DND-41 (cell line): ENCODE data around the gene PRG2.

Source experiments
- EZH2 ChIP-seq: IDR thresholded peaks from 3 replicates; pipeline ENCODE4 v1.6.1; 2012; ENCODE audit warnings: borderline replicate concordance, low read depth, mild to moderate bottlenecking, moderate library complexity, low read length, inconsistent platforms; ENCODE audit not compliant: severe bottlenecking
- TF ChIP-seq, protein P1 (sequence below): IDR thresholded peaks from 2 replicates; pipeline ENCODE4 v1.5.1; 2012; ENCODE audit warnings: borderline replicate concordance, low read length, moderate library complexity, mild to moderate bottlenecking; ENCODE audit not compliant: poor library complexity, severe bottlenecking; ENCODE audit errors: extremely low read depth

DNA sequence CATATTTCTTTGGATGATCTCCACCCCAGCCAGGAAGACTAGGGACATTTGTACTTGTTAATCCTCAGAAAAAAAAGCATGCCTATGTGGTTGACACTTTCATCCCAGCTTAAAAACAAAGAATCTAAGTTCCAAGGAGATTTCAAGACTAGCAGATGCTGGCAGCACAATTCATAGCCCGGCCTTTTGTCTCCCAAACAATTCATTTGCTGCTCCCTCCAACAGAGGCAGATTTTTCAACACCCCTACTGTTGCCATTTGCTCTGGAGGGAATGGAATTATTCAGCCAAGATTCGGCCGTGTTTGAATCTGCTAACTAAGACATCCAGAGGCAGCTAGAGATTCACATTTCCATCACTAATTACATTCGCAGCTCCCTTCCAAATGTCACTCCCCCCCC is 37.0 kb downstream of the PRG2 start:
- TF ChIP-seq, protein P1, sequence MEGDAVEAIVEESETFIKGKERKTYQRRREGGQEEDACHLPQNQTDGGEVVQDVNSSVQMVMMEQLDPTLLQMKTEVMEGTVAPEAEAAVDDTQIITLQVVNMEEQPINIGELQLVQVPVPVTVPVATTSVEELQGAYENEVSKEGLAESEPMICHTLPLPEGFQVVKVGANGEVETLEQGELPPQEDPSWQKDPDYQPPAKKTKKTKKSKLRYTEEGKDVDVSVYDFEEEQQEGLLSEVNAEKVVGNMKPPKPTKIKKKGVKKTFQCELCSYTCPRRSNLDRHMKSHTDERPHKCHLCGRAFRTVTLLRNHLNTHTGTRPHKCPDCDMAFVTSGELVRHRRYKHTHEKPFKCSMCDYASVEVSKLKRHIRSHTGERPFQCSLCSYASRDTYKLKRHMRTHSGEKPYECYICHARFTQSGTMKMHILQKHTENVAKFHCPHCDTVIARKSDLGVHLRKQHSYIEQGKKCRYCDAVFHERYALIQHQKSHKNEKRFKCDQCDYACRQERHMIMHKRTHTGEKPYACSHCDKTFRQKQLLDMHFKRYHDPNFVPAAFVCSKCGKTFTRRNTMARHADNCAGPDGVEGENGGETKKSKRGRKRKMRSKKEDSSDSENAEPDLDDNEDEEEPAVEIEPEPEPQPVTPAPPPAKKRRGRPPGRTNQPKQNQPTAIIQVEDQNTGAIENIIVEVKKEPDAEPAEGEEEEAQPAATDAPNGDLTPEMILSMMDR, result no peak
- TF ChIP-seq EZH2, result no peak
